PC-9 (cell line): Measurements from ENCODE around the gene LRP3.

Source experiments
- EZH2 ChIP-seq: fragments of 200-600 bp; sonication (generic); IDR thresholded peaks from 2 replicates; pipeline ENCODE4 v1.8.0; 2017; ENCODE audit warnings: antibody characterized with exemption, low read depth
- TF ChIP-seq, protein P1 (sequence below): fragments of 200-600 bp; sonication (generic); conservative IDR thresholded peaks from 2 replicates; pipeline ENCODE4 v1.6.1; 2017; ENCODE audit warnings: mixed run types, antibody characterized with exemption, mild to moderate bottlenecking, moderate library complexity

DNA sequence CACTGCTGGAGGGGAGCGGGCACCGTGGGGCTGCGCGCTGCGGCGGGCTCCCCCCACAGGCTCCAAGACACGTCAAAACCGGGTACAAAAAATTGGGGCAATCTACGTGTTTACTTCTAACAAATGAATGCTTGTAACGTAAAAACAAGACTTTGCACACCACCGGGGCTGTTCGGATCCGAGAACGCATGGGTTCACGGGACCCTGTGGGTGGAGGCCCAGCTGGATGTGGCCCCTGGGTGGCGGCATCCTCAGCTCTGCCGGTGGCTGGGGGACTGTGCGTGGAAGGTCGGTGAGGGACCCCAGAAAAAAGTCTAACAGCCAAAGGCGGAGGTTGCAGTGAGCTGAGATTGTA is 41.8 kb downstream of the LRP3 start:
- TF ChIP-seq, protein P1, sequence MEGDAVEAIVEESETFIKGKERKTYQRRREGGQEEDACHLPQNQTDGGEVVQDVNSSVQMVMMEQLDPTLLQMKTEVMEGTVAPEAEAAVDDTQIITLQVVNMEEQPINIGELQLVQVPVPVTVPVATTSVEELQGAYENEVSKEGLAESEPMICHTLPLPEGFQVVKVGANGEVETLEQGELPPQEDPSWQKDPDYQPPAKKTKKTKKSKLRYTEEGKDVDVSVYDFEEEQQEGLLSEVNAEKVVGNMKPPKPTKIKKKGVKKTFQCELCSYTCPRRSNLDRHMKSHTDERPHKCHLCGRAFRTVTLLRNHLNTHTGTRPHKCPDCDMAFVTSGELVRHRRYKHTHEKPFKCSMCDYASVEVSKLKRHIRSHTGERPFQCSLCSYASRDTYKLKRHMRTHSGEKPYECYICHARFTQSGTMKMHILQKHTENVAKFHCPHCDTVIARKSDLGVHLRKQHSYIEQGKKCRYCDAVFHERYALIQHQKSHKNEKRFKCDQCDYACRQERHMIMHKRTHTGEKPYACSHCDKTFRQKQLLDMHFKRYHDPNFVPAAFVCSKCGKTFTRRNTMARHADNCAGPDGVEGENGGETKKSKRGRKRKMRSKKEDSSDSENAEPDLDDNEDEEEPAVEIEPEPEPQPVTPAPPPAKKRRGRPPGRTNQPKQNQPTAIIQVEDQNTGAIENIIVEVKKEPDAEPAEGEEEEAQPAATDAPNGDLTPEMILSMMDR, result no peak
- no peak for TF ChIP-seq EZH2
